G401.6 (cell line): ENCODE results near the gene ZNF215.
"Not testable (repeated sequence)": the region's sequence is repeated elsewhere in the genome, so short reads cannot be mapped to it uniquely, and the experiment has no call there.

ENCODE experiments used
- FAIRE-seq: peaks from 2 replicates; lab custom pipeline; 2012; peaks lifted over from hg19 to GRCh38; lab: Jason Lieb, UNC

Gene ZNF215

GRCh38 chr11:6941970-6942369 lies 15.7 kb downstream of the ZNF215 start:
- no peak for FAIRE-seq

- no peak for FAIRE-seq
Observed at GRCh38 chr11:6943131-6943530, 16.9 kb downstream of the ZNF215 start.

- FAIRE-seq: not testable (repeated sequence)
Observed at GRCh38 chr11:6954248-6954647, 28.0 kb downstream of the ZNF215 start.

GRCh38 chr11:6962141-6962540 lies 35.9 kb downstream of the ZNF215 start:
- FAIRE-seq: no peak

- FAIRE-seq: no peak
Observed at GRCh38 chr11:6962673-6963072, 36.4 kb downstream of the ZNF215 start.

- FAIRE-seq: no peak
Observed at GRCh38 chr11:6968816-6969215, 42.6 kb downstream of the ZNF215 start.

- FAIRE-seq: not testable (repeated sequence)
Observed at GRCh38 chr11:6969854-6970253, 43.6 kb downstream of the ZNF215 start.

- no peak for FAIRE-seq
Observed at GRCh38 chr11:6979365-6979764, 53.1 kb downstream of the ZNF215 start.

- FAIRE-seq: no peak
Observed at GRCh38 chr11:6986487-6986886, 60.3 kb downstream of the ZNF215 start.

- no peak for FAIRE-seq
Observed at GRCh38 chr11:6988506-6988905, 62.3 kb downstream of the ZNF215 start.

- no peak for FAIRE-seq
Observed at GRCh38 chr11:6991227-6991626, 65.0 kb downstream of the ZNF215 start.

GRCh38 chr11:6992026-6992425 lies 65.8 kb downstream of the ZNF215 start:
- no peak for FAIRE-seq

GRCh38 chr11:6992457-6993417 lies 66.5 kb downstream of the ZNF215 start:
- no peak for FAIRE-seq

- FAIRE-seq: no peak
Observed at GRCh38 chr11:6995703-6996102, 69.5 kb downstream of the ZNF215 start.

- no peak for FAIRE-seq
Observed at GRCh38 chr11:7004482-7004881, 78.3 kb downstream of the ZNF215 start.
